HepG2 (cell line): ENCODE data around the gene KDM2B. TPM values are rescaled to one million over a fixed set of nuclear protein-coding genes. Genes with fewer than 3 reads are reported as not detected.
A peak's percentile ranks its signal among the peaks of the same experiment; 100 is the strongest.

Experiments
- CREB1 ChIP-seq, 2 experiments: fragments of 450-650 bp in 1 of 2; IDR thresholded peaks; 2 replicates each; pipeline ENCODE4 v1.6.1; 2016 to 2017; ENCODE audit warnings: control low read depth in 1 of 2, mild to moderate bottlenecking in 1 of 2, missing compliant biosample characterization in 1 of 2, missing genetic modification characterization in 1 of 2
- ELF4 ChIP-seq: sonication (generic); formaldehyde crosslinking; IDR thresholded peaks from 2 replicates; pipeline ENCODE4 v1.5.0; 2020; ENCODE audit warnings: missing genetic modification reagents, mild to moderate bottlenecking, moderate library complexity, borderline replicate concordance
- JUNB ChIP-seq: sonication (generic); formaldehyde crosslinking; IDR thresholded peaks from 2 replicates; pipeline ENCODE4 v1.8.0; 2022; ENCODE audit warnings: missing genetic modification reagents, mild to moderate bottlenecking, borderline replicate concordance
- KDM5A ChIP-seq: fragments of 200-600 bp; sonication (generic); IDR thresholded peaks from 2 replicates; pipeline ENCODE4 v1.7.0; 2018; ENCODE audit warnings: antibody characterized with exemption, mild to moderate bottlenecking, low read length, borderline replicate concordance
- NR2F6 ChIP-seq, 2 experiments: IDR thresholded peaks; 2 replicates each; pipeline ENCODE4 v1.6.1; 2016; ENCODE audit warnings: antibody characterized with exemption in 1 of 2, mild to moderate bottlenecking in 1 of 2
- NRL ChIP-seq: sonication (generic); formaldehyde crosslinking; IDR thresholded peaks from 2 replicates; pipeline ENCODE4 v1.5.0; 2020; ENCODE audit warnings: missing genetic modification reagents, mild to moderate bottlenecking, moderate library complexity, borderline replicate concordance
- PAX8 ChIP-seq: sonication (generic); formaldehyde crosslinking; IDR thresholded peaks from 2 replicates; pipeline ENCODE4 v1.8.0; 2022; ENCODE audit warnings: mild to moderate bottlenecking, missing genetic modification reagents, borderline replicate concordance
- PRPF4 ChIP-seq: fragments of 200-400 bp; formaldehyde crosslinking; IDR thresholded peaks from 2 replicates; pipeline ENCODE4 v1.6.1; 2016; ENCODE audit warnings: low read length, low read depth; ENCODE audit not compliant: poor library complexity, severe bottlenecking
- SMARCE1 ChIP-seq: fragments of 450-650 bp; IDR thresholded peaks from 2 replicates; pipeline ENCODE4 v1.6.1; 2017; ENCODE audit warnings: borderline replicate concordance
- THAP11 ChIP-seq: IDR thresholded peaks from 2 replicates; pipeline ENCODE4 v1.6.1; 2016; ENCODE audit warnings: missing biosample characterization, missing genetic modification reagents
- THAP8 ChIP-seq: sonication (generic); formaldehyde crosslinking; IDR thresholded peaks from 2 replicates; pipeline ENCODE4 v1.5.1; 2020; ENCODE audit warnings: missing genetic modification reagents, mild to moderate bottlenecking, borderline replicate concordance
- ZBTB39 ChIP-seq: sonication (generic); formaldehyde crosslinking; IDR thresholded peaks from 2 replicates; pipeline ENCODE4 v1.5.0; 2020; ENCODE audit warnings: missing genetic modification reagents
- ZFAT ChIP-seq: sonication (generic); formaldehyde crosslinking; conservative IDR thresholded peaks from 2 replicates; pipeline ENCODE4 v1.8.1; 2023; ENCODE audit warnings: missing genetic modification reagents, inconsistent platforms
- ZNF12 ChIP-seq: sonication (generic); formaldehyde crosslinking; IDR thresholded peaks from 2 replicates; pipeline ENCODE4 v1.5.0; 2020; ENCODE audit warnings: missing genetic modification reagents
- ZNF207 ChIP-seq: fragments of 450-650 bp; IDR thresholded peaks from 2 replicates; pipeline ENCODE4 v1.6.1; 2016; ENCODE audit warnings: antibody characterized with exemption, borderline replicate concordance
- ZNF430 ChIP-seq: sonication (generic); formaldehyde crosslinking; IDR thresholded peaks from 2 replicates; pipeline ENCODE4 v1.9.0; 2021; ENCODE audit warnings: mild to moderate bottlenecking, missing genetic modification reagents
- ZNF549 ChIP-seq: sonication (generic); formaldehyde crosslinking; IDR thresholded peaks from 2 replicates; pipeline ENCODE4 v1.5.0; 2020; ENCODE audit warnings: missing genetic modification reagents
- polyA plus RNA-seq, 8 experiments: library from polyadenylated mRNA; depleted of rRNA in 3 of 8; stranded (reverse) in 7 of 8; unstranded in 1 of 8; fragments of >200 nt; fragmentation: Illumina TruSeq in 4 of 8; extraction: Trizol in 4 of 8; gene quantifications; 2 replicates each; pipeline versions ENCODE4 v1.2.1 to v1.2.3, GENCODE V29; 2011 to 2016; ENCODE audit warnings: low read depth in 4 of 8, missing spikeins in 1 of 8, mixed read lengths in 1 of 8; ENCODE audit not compliant: insufficient read depth in 1 of 8
- total RNA-seq, 5 experiments: library from RNA; depleted of rRNA; stranded (reverse); fragments of >200 nt; fragmentation: Illumina TruSeq; extraction: Trizol; gene quantifications; 2 replicates each; pipeline ENCODE4 v1.2.3, GENCODE V29; 2016; ENCODE audit warnings: low read depth in 1 of 5
- TF ChIP-seq, protein P1 (sequence below): sonication (generic); formaldehyde crosslinking; IDR thresholded peaks from 2 replicates; pipeline ENCODE4 v1.8.1; 2023; ENCODE audit warnings: mild to moderate bottlenecking, missing genetic modification reagents
- TF ChIP-seq, protein P2 (sequence below): sonication (generic); formaldehyde crosslinking; IDR thresholded peaks from 2 replicates; pipeline ENCODE4 v1.9.0; 2021; ENCODE audit warnings: missing genetic modification reagents, mild to moderate bottlenecking, borderline replicate concordance
- TF ChIP-seq, protein P3 (sequence below): sonication (generic); formaldehyde crosslinking; IDR thresholded peaks from 2 replicates; pipeline ENCODE4 v1.5.0; 2020; ENCODE audit warnings: missing genetic modification reagents

KDM2B gene
- total and polyA plus RNA-seq, 2 of the 13 experiments (the other 11 are each of a cell fraction or from before 2014, with no cell fraction given): 17.5 to 26.1 TPM

- no peak for TF ChIP-seq ZBTB39 (CRISPR knock-in tag)
- no peak for TF ChIP-seq ZNF430
- no peak for TF ChIP-seq THAP8
- TF ChIP-seq ZNF549: no peak
- TF ChIP-seq SMARCE1: no peak
- TF ChIP-seq, protein P1, sequence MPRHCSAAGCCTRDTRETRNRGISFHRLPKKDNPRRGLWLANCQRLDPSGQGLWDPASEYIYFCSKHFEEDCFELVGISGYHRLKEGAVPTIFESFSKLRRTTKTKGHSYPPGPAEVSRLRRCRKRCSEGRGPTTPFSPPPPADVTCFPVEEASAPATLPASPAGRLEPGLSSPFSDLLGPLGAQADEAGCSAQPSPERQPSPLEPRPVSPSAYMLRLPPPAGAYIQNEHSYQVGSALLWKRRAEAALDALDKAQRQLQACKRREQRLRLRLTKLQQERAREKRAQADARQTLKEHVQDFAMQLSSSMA (CRISPR knock-in tag): no peak
- TF ChIP-seq PAX8: no peak
- no peak for TF ChIP-seq ZNF12 (CRISPR knock-in tag)
- no peak for TF ChIP-seq ZFAT
- TF ChIP-seq JUNB (CRISPR knock-in tag): no peak
- TF ChIP-seq, protein P2, sequence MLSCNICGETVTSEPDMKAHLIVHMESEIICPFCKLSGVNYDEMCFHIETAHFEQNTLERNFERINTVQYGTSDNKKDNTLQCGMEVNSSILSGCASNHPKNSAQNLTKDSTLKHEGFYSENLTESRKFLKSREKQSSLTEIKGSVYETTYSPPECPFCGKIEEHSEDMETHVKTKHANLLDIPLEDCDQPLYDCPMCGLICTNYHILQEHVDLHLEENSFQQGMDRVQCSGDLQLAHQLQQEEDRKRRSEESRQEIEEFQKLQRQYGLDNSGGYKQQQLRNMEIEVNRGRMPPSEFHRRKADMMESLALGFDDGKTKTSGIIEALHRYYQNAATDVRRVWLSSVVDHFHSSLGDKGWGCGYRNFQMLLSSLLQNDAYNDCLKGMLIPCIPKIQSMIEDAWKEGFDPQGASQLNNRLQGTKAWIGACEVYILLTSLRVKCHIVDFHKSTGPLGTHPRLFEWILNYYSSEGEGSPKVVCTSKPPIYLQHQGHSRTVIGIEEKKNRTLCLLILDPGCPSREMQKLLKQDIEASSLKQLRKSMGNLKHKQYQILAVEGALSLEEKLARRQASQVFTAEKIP (CRISPR knock-in tag): no peak
- no peak for TF ChIP-seq THAP11 (CRISPR knock-in tag)
- TF ChIP-seq ELF4: no peak
- no peak for TF ChIP-seq PRPF4
- no peak for TF ChIP-seq ZNF207
- TF ChIP-seq, protein P3, sequence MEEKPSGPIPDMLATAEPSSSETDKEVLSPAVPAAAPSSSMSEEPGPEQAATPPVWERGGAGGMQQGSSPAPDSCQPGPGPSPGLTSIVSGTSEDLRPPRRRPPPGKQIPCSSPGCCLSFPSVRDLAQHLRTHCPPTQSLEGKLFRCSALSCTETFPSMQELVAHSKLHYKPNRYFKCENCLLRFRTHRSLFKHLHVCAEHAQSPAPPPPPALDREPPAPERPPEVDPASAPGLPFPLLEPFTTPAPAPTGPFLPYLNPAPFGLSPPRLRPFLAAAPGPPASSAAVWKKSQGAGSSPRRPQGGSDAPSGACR (CRISPR knock-in tag): 0 out of 2 replicates have a peak, but pooled peaks have one; percentile 23
- no peak for TF ChIP-seq KDM5A
- no peak for TF ChIP-seq CREB1 (IDR thresholded peaks at IDR 0.05)
- no peak for TF ChIP-seq CREB1 (CRISPR knock-in tag; IDR thresholded peaks at IDR 0.05)
- TF ChIP-seq NR2F6 (IDR thresholded peaks at IDR 0.05): peak; percentile 52
- peak; percentile 31; the same call in 1 of the 2 replicates for TF ChIP-seq NR2F6 (CRISPR knock-in tag; IDR thresholded peaks at IDR 0.05)
- TF ChIP-seq NRL: no peak
These were observed 9.8 kb upstream of the KDM2B start (continued) for GRCh38 chr12:121590476-121591143.
